Muscle of back (tissue), 11 donors: ENCODE results near the gene CCDC68. TPM values are rescaled to one million over a fixed set of nuclear protein-coding genes. Genes with fewer than 3 reads are reported as not detected.
A peak's percentile ranks its signal among the peaks of the same experiment; 100 is the strongest.

ENCODE experiments used
- DNase-seq, 3 donors: peaks; one replicate each; pipeline versions ENCODE4 v3.0.0 to v3.0.0-alpha.2; 2013
- polyA plus RNA-seq, 10 donors: library from polyadenylated mRNA; unstranded; fragments of 120-200 nt; gene quantifications; one replicate each; pipeline ENCODE4 v1.2.1, GENCODE V29; 2013; ENCODE audit not compliant: insufficient read length in 10 of 10

Gene CCDC68
- polyA plus RNA-seq, 10 donors = 0.29 to 1.5 (median 0.78) TPM

- no peak for DNase-seq
Measured at GRCh38 chr18:54961868-54962267, 2.6 kb upstream of the CCDC68 start.

- no peak for DNase-seq
Measured at GRCh38 chr18:54961016-54961423, 1.8 kb upstream of the CCDC68 start.

- DNase-seq = no peak
Measured at GRCh38 chr18:54960197-54960596, 936 bp upstream of the CCDC68 start.

DNA sequence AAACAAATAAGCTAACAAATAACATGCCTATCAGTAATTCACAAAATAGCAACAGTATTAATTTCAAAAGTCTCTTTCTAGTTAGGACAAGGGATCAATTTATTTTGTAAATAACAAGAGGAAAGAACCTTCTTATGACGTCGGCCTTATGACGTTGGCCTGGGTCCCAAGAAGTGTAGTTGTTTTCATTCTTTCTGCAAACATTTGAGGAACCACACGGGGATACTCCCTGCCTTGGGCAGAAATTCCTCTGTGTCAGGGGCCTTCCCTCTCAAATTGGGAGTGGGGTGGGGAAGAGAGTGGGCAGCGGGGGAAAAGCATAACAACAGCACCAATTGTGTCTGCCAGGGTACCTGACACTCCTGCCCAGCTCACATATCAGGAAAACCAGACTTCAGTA is 1.3 kb downstream of the CCDC68 start:
- peak in 1 of 3 donors; percentile 15 for DNase-seq

GRCh38 chr18:54957296-54957832 is 1.9 kb downstream of the CCDC68 start:
- peak in 1 of 3 donors; percentile 14 for DNase-seq

- no peak for DNase-seq
Measured at GRCh38 chr18:54956506-54956905, 2.8 kb downstream of the CCDC68 start.

- no peak for DNase-seq
Measured at GRCh38 chr18:54952026-54952425, 7.2 kb downstream of the CCDC68 start.

GRCh38 chr18:54950221-54950620 is 9.0 kb downstream of the CCDC68 start:
- no peak for DNase-seq

GRCh38 chr18:54949588-54949987 is 9.7 kb downstream of the CCDC68 start:
- DNase-seq = no peak

DNA sequence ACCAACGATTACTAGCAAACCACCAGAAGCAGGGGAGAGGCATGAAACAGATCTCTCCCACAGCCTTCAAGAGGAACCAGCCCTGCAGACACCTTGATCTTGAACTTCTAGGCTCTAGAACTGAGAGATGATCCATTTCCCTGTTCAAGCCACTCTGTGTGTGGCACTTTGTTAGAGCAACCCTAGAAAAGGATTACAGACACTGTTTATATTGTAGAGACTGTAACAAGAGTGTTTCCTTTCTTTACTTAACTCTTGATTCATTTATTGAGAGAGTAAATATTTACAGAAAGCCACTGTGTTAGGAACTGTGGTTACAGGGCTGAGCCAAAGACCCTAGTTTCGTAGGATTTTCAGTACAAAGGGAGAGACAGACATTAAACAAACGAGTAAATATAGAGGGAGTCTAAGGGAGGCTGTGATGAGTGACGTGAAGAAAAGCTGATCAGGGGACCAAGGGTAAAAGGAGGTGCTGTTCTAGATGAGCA is 10.9 kb downstream of the CCDC68 start:
- no peak for DNase-seq

DNA sequence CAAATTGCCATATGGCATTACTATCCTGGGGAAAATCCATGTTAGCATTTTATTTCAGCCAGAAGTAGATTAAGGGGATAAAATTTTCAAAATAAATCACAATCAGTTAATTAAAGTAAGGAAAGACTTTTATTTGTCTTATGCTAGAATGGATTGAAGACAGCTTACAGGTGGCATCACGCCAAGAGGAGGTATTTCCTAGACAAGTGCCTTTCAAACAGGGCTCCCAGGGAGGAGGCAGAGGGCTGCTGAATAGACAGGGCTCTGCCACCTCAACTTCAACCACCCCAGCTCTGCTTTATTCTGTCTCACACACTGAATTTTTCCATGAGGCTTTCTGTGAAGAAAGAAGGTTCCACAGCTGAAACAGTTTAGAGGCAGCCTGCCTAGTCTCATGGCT is 12.2 kb downstream of the CCDC68 start:
- no peak for DNase-seq

DNA sequence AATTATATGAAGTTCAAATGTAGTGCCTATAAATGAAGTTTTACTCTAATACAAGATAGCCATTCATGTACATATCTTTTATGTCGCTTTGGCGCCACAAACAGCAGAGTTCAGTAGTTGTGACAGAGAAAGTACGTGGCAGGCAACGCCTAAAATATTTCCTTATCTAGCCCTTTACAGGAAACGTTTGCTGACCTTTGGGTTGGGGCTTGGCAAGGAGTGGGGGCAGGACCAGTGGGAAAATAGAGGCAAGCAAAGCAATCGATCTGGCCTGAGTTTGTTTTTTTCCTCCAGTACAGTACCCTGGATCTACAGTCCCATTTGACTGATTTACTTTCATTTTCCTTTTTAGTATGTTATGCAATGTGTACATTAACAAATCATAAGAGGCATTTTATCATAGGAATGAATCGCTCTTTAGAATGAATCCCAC is 13.1 kb downstream of the CCDC68 start:
- peak in 2 of 3 donors; percentile 32 to 61 for DNase-seq

- peak in 1 of 3 donors; percentile 28 for DNase-seq
Measured at GRCh38 chr18:54945576-54946125, 13.6 kb downstream of the CCDC68 start.

DNA sequence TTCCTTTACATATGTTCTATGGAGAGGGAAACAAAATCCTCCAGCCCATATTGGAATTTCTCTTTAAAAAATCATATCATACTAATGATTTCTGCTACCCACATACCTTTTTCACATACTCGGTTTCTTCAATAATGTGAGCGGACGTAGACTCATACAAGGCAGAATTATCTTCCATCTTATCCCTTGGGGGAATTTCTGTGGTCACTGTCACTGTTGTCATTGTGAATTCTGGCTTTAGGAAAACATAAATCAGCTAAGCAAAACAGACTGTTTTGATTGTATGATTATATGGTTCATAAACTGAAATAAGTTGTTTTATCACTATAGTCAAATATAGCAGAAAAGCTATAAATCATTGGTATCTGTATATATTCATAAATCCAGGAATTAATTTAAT is 16.7 kb downstream of the CCDC68 start:
- DNase-seq = no peak

DNA sequence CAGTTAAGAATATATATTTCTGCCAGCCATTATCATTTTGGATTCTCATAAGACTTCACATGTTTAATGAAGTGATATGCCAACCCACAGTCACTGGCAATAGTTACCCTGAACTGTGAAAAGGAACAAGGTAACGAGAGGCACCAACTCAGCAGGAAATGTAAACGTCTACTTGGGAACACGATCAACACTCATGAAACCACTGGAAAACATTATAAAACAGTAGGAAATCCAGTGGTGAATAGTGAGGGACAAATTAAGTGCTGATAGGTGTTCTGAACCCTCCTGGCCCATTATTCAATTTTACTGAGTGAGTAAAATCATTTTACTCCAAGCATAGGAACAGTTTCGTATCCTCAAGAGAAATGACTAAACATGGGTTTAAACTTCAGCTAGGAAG is 17.1 kb downstream of the CCDC68 start:
- DNase-seq = no peak

- no peak for DNase-seq
Measured at GRCh38 chr18:54939361-54939917, 19.8 kb downstream of the CCDC68 start.

- DNase-seq = no peak
Measured at GRCh38 chr18:54938506-54938905, 20.8 kb downstream of the CCDC68 start.

DNA sequence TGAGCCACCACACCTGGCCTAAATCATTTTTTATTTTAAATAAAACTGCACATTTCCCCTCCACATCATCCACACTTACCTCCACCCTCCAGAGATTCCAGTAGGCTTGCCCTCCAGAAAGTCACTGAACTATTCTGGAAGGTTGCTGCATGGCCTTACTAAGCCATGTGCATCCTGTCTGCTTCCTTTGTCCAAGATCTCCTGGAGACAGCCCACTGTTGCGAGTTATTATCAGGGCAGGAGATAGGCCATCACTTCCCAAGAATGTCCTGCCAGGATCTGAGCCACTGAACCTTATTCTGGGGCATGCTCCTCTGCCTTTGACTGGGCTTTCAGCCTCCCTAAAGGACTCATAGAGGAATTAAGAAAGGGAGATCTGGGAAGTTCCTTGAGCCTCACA is 26.8 kb downstream of the CCDC68 start:
- DNase-seq = no peak

DNA sequence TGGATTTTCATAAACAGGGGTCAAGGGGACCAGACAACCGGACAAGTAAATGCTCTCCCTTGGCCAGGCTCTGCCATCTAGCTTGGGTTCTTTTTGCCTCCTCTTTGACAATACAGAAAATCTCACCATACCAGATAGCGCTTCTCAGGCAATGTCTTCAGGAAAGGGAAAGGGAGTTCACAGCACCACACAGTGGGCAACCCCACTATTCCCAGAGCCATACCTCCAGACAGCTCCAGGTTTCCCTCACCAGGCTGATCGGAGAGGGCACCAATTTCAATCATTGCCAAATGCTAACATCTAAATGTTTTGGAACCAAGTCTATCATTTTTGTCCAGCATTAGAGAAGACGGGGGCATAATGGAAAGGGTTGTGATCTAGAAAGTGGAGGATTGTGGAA is 28.1 kb downstream of the CCDC68 start:
- DNase-seq = no peak

GRCh38 chr18:54928236-54928635 is 31.0 kb downstream of the CCDC68 start:
- DNase-seq = no peak

DNA sequence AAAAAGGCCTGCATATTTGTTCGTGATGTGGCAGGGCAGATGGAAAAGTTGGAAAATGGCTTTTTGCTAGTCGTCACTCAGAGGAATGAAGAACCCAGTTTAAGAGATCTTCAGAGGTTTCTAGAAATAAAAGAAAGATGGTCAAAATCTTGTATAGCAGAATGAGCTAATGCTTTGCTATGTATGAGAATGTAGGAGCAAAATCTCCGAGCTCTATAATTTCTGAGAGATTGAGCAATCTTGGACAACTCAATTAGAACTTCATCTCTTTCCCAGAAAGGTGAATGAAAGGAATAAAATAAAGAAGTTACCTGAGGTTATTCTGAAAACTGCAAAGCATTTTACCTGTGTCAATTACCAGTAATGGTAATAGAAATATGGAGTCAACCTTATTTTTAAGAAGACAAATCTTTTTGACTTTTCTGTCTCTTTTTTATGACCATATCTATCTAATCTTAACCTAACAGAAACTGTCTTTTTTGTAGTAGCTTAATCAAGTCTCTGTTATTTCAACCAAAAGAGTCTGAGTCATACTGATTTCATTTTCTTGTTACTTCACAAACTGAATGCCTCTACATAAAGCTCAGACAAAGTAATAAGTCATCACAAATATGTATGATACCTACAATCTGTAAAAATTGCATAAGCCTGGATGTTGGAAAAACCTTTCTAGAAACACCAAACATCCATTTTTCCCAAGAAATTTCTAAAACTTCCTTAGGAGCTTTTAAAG is 32.5 kb downstream of the CCDC68 start:
- DNase-seq = no peak

DNA sequence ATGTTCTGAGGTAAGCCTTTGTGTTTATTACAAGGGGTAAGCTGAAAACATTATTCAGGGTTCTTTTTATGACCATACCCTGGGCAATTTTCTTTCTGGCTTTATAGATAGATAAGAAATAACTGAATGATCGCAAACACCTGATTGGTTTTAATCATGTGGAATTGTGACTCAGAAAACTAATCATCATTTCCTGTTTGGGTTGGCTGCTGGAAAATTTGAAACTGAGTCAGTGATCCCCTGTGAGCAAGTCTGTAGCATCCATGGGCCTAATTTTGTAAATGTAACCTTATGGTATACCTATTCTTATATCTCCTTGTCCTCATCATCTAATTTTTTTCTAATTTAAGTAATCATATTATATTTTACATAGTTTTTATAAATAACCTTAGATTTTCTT is 34.3 kb downstream of the CCDC68 start:
- no peak for DNase-seq

- no peak for DNase-seq
Measured at GRCh38 chr18:54923339-54923956, 35.8 kb downstream of the CCDC68 start.
